GM18507 (cell line): ENCODE results near the gene VRTN.
"Not testable (repeated sequence)": the region's sequence is repeated elsewhere in the genome, so short reads cannot be mapped to it uniquely, and the experiment has no call there.

Experiments used
- DNase-seq: peaks from one replicate; pipeline ENCODE4 v3.0.0; 2011; ENCODE audit warnings: low read depth; ENCODE audit not compliant: insufficient read length; ENCODE audit errors: extremely low spot score
- FAIRE-seq: peaks from 2 replicates; lab custom pipeline; 2011; peaks lifted over from hg19 to GRCh38; lab: Jason Lieb, UNC

VRTN gene

DNA sequence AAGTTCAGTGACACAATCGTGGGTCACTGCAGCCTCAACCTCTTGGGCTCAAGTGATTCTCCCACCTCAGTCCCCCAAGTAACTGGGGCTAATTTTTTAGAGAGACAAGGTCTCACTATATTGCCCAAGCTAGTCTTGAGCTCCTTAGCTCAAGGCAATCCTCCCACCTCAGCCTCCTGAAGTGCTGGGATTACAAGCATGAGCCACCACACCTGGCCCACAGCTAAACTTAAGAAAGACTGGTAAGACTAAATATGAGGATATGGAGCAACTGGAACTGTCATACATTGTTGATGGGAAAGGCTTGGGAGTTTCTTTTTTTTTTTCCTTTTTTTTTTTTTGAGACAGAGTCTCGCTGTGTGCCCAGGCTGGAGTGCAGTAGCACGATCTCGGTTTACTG lies 34.0 kb downstream of the VRTN start:
- DNase-seq, result no peak
- no peak for FAIRE-seq

DNA sequence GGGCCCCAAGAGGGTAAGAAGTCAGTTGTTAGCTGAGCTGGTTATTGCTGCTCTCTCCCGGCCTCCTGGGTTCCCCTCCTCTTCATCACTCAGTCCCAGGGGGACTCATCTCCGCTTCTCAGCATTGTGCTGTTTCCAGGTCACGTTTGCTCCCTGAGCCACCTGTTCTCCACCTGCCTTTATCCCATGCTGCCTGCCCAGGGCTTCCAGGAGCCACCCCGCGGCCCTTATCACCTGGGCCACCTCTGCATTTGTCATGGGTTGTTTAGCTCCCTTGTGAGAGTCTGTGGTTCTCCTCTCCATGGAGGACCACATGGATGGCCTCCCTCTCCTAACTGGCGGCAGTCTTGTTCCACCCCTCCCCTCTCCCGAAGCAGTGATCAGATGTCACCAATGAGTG lies 41.7 kb downstream of the VRTN start:
- DNase-seq (no peak), FAIRE-seq (no peak)

GRCh38 chr14:74390505-74390904 lies 42.2 kb downstream of the VRTN start:
- not testable (repeated sequence) for DNase-seq, FAIRE-seq

- no peak for FAIRE-seq
- DNase-seq, result no peak
Observed at GRCh38 chr14:74391479-74391878, 43.2 kb downstream of the VRTN start.

- DNase-seq, result no peak
- no peak for FAIRE-seq
Observed at GRCh38 chr14:74392616-74393570, 44.6 kb downstream of the VRTN start.

DNA sequence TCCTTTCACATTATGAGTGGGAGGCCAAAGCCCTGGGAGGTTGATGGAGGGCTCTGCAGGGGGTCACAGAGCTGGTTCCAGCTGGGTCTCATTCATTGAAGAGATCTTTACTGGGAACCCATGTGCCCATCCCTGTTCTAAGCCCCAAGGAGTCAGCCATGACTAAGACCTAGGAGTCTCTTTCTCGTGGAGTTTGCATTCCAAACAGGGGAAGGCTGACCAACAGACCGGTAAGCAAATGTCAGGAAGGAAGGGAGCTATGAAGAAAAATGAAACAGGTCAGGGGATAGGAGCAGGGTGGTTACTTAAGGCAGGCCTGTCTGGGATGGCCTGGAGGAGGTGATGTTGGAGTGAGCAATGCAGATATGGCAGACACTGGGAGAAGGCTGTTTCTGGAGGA lies 46.3 kb downstream of the VRTN start:
- FAIRE-seq (no peak), DNase-seq (no peak)

GRCh38 chr14:74395094-74395493 lies 46.8 kb downstream of the VRTN start:
- DNase-seq, result no peak
- no peak for FAIRE-seq

GRCh38 chr14:74400031-74400685 lies 51.9 kb downstream of the VRTN start:
- FAIRE-seq, result no peak
- DNase-seq, result no peak

DNA sequence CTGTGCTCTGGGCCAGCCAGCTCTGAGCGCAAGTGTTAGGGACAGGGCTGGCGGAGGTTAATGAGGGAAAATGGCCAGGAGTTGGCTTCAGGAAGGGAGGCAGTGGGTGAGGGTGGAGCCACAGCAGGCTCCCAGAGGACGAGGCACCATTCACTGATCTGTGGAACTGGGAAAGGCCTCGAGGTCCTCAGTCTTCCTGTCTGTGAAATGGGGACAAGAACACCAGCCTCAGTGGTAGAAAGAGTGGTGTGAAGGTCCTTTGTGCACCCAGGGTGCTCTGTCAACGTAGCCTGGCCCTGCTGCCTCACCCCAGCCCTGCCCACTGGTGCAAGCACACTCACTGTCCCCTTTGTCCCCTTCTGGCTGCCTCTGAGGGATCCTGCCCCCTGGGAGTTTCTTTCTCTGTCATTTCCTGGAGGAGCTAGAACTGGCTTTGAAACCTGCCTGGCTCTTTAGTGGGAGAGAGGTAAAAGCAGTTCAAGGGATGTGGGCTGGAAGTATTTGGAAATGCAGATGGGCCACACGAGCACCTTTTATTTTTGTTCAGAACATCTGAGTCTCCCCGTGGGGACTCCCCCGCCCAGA lies 52.7 kb downstream of the VRTN start:
- no peak for DNase-seq
- FAIRE-seq, result no peak

DNA sequence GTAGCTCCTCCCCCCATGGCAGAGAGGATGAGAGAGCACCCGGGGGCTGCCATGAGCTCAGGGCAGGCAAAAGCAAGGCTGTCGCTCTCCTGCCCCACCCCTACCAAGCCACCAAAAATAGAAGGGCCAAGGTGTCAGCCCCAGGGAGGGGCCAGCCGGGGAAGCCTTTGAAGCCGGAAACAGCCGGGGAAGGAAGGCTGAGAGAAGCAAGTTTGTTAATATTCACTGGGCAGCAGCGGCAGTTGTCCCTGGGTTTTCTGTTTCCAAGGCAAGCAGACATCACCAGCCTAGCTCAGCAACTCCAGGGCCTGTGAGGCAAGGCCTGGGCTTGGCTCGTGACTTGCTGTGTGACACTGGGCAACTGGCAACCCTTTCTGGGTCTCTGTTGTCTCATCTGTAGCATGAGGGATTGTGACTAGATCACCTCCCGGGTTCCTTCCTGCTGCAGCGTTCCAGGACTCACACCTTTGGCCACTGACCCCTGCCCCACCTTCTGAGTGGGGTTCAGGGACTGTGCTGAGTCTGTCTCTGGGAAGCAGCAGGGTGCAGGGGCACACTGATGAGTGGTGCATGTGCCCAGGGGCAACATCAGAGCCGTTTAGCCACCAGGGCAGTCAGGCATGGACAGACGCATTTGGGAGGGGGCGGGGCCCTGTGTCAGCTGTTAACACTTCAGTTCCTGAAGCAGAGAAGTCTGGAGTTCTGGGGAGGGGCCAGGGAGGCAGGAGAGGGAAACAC lies 53.4 kb downstream of the VRTN start:
- DNase-seq (peak; percentile 63), FAIRE-seq (peak; percentile 96)

DNA sequence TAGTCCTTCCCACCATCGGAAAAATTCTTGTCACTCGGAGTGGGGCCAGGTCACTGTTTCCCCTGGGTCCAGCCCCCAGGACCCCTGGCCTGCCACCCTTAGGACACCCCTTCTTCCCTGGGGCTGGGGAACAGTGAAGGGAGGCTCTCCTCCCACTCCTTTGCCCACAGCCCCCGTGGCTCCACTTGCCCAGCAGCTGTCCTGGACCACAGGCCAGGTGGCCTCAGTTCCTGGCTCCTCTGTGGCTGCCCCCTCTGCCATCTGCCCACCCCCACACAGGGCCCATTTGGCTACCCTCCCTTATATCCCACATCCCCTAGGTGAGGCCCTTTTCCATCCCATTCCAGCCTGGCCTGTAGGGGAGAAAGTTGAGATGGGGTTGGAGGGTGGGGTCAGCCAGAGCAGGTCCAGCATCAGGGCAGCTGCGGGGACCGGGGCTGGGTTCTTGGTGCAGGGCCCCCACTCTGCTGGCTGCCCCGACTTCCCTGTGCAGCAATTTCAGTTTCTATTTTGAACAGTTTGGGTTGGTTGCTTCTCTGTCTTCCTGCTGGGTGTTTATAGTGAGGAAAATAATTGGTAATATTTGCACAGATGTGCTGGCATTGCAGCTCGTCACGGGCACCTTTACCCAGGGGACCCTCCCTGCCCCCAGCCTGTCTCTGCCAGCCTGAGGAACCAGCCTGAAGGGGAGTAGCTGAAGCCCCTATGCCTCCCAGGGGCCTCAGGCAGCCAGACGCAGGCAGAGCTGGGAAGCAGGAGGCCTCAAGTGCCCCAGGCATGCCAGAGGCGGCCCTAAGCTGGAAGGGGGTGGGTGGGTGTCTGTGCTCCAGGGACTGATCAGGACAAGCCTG lies 54.4 kb downstream of the VRTN start:
- peak; percentile 70 for FAIRE-seq
- no peak for DNase-seq

- DNase-seq (no peak), FAIRE-seq (no peak)
Observed at GRCh38 chr14:74403619-74404417, 55.5 kb downstream of the VRTN start.

GRCh38 chr14:74404435-74404834 lies 56.2 kb downstream of the VRTN start:
- no peak for FAIRE-seq
- no peak for DNase-seq

DNA sequence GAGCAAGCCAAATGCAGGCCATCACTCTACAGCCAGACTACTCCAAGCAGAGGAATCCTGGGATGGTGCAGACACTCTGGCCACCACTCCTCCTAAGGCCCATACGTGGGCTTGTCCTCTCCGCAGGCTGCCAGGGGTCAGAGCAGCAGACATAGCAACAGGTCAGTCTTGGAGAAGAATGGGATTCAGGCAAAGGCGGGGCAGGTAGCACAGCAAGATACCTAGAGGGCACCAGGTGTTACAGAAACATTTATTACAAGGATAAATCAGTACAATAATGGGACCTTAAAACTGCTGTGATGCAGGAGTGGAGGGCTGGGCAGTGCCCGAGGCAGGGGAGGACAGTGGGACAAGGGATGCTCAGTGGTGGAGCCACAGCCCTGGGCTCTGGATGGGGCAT lies 57.4 kb downstream of the VRTN start:
- DNase-seq, result no peak
- no peak for FAIRE-seq

GRCh38 chr14:74407021-74407800 lies 58.9 kb downstream of the VRTN start:
- DNase-seq (no peak), FAIRE-seq (no peak)

DNA sequence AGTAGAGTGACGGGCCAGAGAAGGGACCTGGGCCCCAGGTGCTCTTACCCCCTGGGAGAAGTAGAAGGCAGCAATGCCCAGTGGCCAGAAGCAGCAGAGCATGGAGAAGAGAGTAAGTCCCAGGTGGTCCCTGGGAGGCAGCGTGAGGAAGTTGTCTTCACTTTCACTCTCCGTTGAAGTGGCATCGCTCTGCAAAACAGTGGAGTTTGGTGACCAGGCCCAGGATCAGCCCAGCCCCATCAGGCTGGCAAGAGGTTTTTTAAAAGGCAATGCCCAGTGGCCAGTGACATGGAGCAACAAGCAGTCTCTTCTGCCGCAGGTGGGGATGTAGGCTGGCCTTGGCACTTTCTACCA lies 59.5 kb downstream of the VRTN start:
- FAIRE-seq, result no peak
- DNase-seq, result no peak

GRCh38 chr14:74408870-74409269 lies 60.6 kb downstream of the VRTN start:
- FAIRE-seq, result no peak
- DNase-seq, result no peak

- FAIRE-seq, result no peak
- DNase-seq, result no peak
Observed at GRCh38 chr14:74409441-74409840, 61.2 kb downstream of the VRTN start.
